Osteoblast (primary cell): ENCODE measurements around the gene TNFAIP8. TPM values are rescaled to one million over a fixed set of nuclear protein-coding genes. Genes with fewer than 3 reads are reported as not detected.

ENCODE experiments used
- DNase-seq: peaks from one replicate; pipeline ENCODE4 v3.0.0; 2011; ENCODE audit warnings: low spot score, mixed read lengths; ENCODE audit not compliant: insufficient read length; ENCODE audit errors: missing footprints
- H2AFZ ChIP-seq: 2 replicates; pipeline ENCODE4 v1.6.0; 2011; ENCODE audit warnings: mild to moderate bottlenecking, low read length
- H3K27ac ChIP-seq: 2 replicates; pipeline ENCODE4 v1.5.1; 2011; ENCODE audit warnings: mild to moderate bottlenecking, low read depth, low read length, moderate library complexity
- H3K27me3 ChIP-seq: 2 replicates; pipeline ENCODE4 v1.6.0; 2012; ENCODE audit warnings: mild to moderate bottlenecking, control low read depth, inconsistent platforms, low read length, moderate library complexity; ENCODE audit not compliant: insufficient read depth
- H3K36me3 ChIP-seq: 2 replicates; pipeline ENCODE4 v1.5.1; 2011; ENCODE audit warnings: mild to moderate bottlenecking, low read length, control low read depth, moderate library complexity; ENCODE audit not compliant: insufficient read depth
- H3K4me1 ChIP-seq: 2 replicates; pipeline ENCODE4 v1.5.1; 2011; ENCODE audit warnings: mild to moderate bottlenecking, low read length, control low read depth, moderate library complexity; ENCODE audit not compliant: insufficient read depth
- H3K4me2 ChIP-seq: 2 replicates; pipeline ENCODE4 v1.6.0; 2011; ENCODE audit warnings: mild to moderate bottlenecking, low read length; ENCODE audit not compliant: insufficient read depth
- H3K4me3 ChIP-seq: fragments of 200-600 bp; sonication (generic); 3 replicates; pipeline ENCODE4 v1.5.1; 2012; ENCODE audit warnings: mild to moderate bottlenecking, low read length, inconsistent platforms; ENCODE audit not compliant: insufficient read depth
- H3K79me2 ChIP-seq: 2 replicates; pipeline ENCODE4 v1.6.0; 2012; ENCODE audit warnings: mild to moderate bottlenecking, low read length, control low read depth, inconsistent platforms; ENCODE audit not compliant: insufficient read depth
- H3K9me3 ChIP-seq: 2 replicates; pipeline ENCODE4 v1.5.1; 2011; ENCODE audit warnings: low read depth, low read length, control low read depth
- H4K20me1 ChIP-seq: 2 replicates; pipeline ENCODE4 v1.6.0; 2012; ENCODE audit warnings: mild to moderate bottlenecking, low read length, control low read depth; ENCODE audit not compliant: insufficient read depth
- total RNA-seq: library from RNA; depleted of rRNA; stranded (reverse); fragments of >200 nt; gene quantifications from 2 replicates; pipeline ENCODE4 v1.2.3, GENCODE V29; 2012
- TF ChIP-seq, protein P1 (sequence below): IDR thresholded peaks from 2 replicates; pipeline ENCODE4 v1.5.1; 2011; ENCODE audit warnings: mild to moderate bottlenecking, low read depth, low read length, moderate library complexity; ENCODE audit errors: extremely low read depth

TNFAIP8 gene
- total RNA-seq, 1 donor, result 23.2 TPM

DNA sequence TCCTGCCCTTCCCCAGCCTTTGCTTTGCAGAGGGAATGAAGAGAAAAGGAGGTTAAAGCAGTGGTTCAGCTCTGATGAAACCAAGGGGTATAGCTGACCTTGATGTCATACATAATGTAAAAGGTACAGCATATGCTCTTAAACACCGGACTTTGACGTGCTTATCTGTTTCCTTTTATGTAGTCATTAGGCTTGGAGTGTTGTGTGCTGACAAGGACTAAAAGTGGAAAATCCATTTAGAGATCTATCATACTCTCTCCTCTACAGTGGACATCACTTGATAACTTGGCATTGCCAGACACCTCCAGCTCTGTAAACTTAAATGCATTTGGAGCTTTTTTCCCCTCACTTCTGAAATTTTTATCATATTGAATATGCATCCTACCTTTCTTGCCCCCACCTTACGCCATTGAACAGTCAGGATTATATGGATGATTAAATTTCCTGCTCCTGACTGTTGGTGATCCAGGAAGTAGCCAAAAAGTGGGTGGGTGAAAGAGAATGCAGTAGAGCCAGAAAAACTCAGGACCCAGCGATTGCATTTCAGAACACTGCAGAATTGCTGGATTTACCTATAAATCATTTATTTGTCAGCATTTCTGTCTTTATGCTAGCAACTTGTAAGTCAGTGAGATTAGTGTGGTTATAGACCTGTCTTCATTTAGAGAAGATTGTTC, 4.1 kb downstream of the TNFAIP8 start:
- H3K4me2 ChIP-seq, result no peak overlapping the region
- H3K4me1 ChIP-seq, result peaks cover 29% of the 10 kb centered on the region
- H3K27me3 ChIP-seq, result no peaks in the 10 kb centered on the region
- no peaks in the 10 kb centered on the region for H4K20me1 ChIP-seq
- H3K36me3 ChIP-seq, result no peaks in the 10 kb centered on the region
- no peak overlapping the region for H3K4me3 ChIP-seq
- TF ChIP-seq, protein P1, sequence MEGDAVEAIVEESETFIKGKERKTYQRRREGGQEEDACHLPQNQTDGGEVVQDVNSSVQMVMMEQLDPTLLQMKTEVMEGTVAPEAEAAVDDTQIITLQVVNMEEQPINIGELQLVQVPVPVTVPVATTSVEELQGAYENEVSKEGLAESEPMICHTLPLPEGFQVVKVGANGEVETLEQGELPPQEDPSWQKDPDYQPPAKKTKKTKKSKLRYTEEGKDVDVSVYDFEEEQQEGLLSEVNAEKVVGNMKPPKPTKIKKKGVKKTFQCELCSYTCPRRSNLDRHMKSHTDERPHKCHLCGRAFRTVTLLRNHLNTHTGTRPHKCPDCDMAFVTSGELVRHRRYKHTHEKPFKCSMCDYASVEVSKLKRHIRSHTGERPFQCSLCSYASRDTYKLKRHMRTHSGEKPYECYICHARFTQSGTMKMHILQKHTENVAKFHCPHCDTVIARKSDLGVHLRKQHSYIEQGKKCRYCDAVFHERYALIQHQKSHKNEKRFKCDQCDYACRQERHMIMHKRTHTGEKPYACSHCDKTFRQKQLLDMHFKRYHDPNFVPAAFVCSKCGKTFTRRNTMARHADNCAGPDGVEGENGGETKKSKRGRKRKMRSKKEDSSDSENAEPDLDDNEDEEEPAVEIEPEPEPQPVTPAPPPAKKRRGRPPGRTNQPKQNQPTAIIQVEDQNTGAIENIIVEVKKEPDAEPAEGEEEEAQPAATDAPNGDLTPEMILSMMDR, result no peak
- no peak overlapping the region for H2AFZ ChIP-seq
- no peak for DNase-seq
- peaks cover 67% of the 10 kb centered on the region for H3K79me2 ChIP-seq
- no peak overlapping the region for H3K27ac ChIP-seq
- H3K9me3 ChIP-seq, result no peaks in the 10 kb centered on the region

GRCh38 chr5:119360905-119361593, 5.2 kb downstream of the TNFAIP8 start:
- no peaks in the 10 kb centered on the region for H3K9me3 ChIP-seq

GRCh38 chr5:119361594-119362125, 5.8 kb downstream of the TNFAIP8 start:
- DNase-seq, result no peak
- H3K36me3 ChIP-seq, result no peaks in the 10 kb centered on the region
- H3K27me3 ChIP-seq, result no peaks in the 10 kb centered on the region
- no peak overlapping the region for H3K4me3 ChIP-seq
- H3K9me3 ChIP-seq, result no peaks in the 10 kb centered on the region
- peak overlapping the region; percentile 50 for H3K4me2 ChIP-seq
- H3K4me1 ChIP-seq, result peaks cover 35% of the 10 kb centered on the region
- H2AFZ ChIP-seq, result no peak overlapping the region
- H3K79me2 ChIP-seq, result peaks cover 67% of the 10 kb centered on the region
- TF ChIP-seq, protein P1, result no peak
- peak overlapping the region; percentile 49 for H3K27ac ChIP-seq
- no peaks in the 10 kb centered on the region for H4K20me1 ChIP-seq

More at GRCh38 chr5:119360905-119361593, 5.2 kb downstream of the TNFAIP8 start:
- Histone ChIP-seq H3K27ac (peak overlapping the region; percentile 49), H3K79me2 (peaks cover 67% of the 10 kb centered on the region), H2AFZ (no peak overlapping the region), H4K20me1 (no peaks in the 10 kb centered on the region), H3K4me2 (peak overlapping the region; percentile 50), H3K4me1 (peaks cover 29% of the 10 kb centered on the region), H3K27me3 (no peaks in the 10 kb centered on the region), H3K36me3 (no peaks in the 10 kb centered on the region), H3K4me3 (no peak overlapping the region)
- DNase-seq, result peak; percentile 77
- TF ChIP-seq, protein P1, result no peak

GRCh38 chr5:119362714-119363113, 6.9 kb downstream of the TNFAIP8 start:
- no peak overlapping the region for H3K27ac ChIP-seq

More at GRCh38 chr5:119362714-119363113, 6.9 kb downstream of the TNFAIP8 start:
- peaks cover 39% of the 10 kb centered on the region for H3K4me1 ChIP-seq
- no peaks in the 10 kb centered on the region for H4K20me1 ChIP-seq
- H3K27me3 ChIP-seq, result no peaks in the 10 kb centered on the region
- no peaks in the 10 kb centered on the region for H3K36me3 ChIP-seq
- TF ChIP-seq, protein P1, result no peak
- no peaks in the 10 kb centered on the region for H3K9me3 ChIP-seq
- no peak for DNase-seq
- H3K79me2 ChIP-seq, result peaks cover 63% of the 10 kb centered on the region
- no peak overlapping the region for H3K4me2 ChIP-seq
- H3K4me3 ChIP-seq, result no peak overlapping the region
- no peak overlapping the region for H2AFZ ChIP-seq
